ENCODE results near the gene ATXN7.

Gene ATXN7

DNA sequence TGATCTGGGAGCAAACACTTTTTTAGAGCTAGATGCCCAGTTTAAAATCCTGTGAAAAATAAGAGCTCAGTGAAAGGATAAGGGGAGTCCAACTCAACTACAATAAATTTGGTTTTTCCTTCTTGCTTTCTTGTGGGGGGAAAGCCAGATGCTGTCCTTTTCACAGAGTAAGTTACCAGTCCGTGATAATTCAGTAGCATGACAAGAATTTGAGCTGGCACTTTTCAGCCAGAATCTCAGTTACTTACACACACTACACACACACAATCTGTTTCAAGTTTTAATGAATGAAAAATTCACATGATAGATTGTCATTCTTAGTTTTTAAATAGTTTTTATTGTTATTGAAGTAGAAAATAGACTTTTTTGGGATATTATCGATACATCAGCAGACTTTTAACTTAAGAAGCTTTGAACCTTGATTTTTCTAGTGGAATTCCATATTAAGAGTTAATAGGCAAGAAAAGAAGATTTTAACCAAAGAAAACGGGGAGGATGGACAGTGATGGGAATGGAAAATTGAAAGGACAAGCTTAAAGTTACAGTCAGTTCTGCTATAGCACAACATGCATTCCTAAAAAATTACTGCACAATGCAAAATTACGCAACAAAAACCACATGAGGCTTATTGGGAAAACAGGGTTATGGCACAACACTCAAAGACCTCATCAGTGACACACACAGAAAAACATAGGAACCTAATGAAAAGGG, 112.6 kb downstream of the ATXN7 start:
- Mint-ChIP-seq H3K36me3 (peaks cover 63% of the 10 kb centered on the region), H3K27ac (peak overlapping the region; percentile 34), H3K9me3 (no peaks in the 10 kb centered on the region), H3K4me1 (peaks cover 93% of the 10 kb centered on the region), H3K27me3 (no peaks in the 10 kb centered on the region), H3K4me3 (no peak overlapping the region)
- CTCF ChIA-PET = interaction anchor here (0.5 to 3.6 kb wide), 5 partner anchors 9 to 20 kb away, joined by 3 to 28 read pairs (median 5); no protein-coding TSS in a partner anchor
- no peak for DNase-seq

DNA sequence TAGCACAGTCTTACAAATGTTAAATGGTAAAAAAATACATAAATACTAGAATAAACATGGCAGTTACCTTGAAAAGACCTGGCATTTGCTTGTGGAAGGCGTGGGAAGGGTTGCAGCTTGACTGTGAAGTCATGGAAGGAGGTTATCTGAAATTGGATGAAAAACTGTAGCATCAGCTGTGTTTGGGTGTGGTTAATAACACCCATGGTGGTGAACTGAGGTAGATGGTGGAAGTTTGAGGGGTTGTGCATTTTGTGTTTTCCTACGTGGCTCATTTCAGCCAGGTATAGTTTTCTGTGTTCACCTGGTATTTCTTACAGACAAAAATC, 113.2 kb downstream of the ATXN7 start:
- Mint-ChIP-seq H3K36me3 (peaks cover 66% of the 10 kb centered on the region), H3K9me3 (no peaks in the 10 kb centered on the region), H3K4me3 (no peak overlapping the region), H3K27ac (peak overlapping the region; percentile 34), H3K27me3 (no peaks in the 10 kb centered on the region), H3K4me1 (peaks cover 95% of the 10 kb centered on the region)
- no peak for DNase-seq
- CTCF ChIA-PET = interaction anchor here (0.7 to 4.9 kb wide), 3 partner anchors 15 to 20 kb away, joined by 3 to 32 read pairs (median 28); no protein-coding TSS in a partner anchor

- Mint-ChIP-seq H3K4me3 (peak overlapping the region; percentile 20), H3K4me1 (peaks cover 95% of the 10 kb centered on the region), H3K9me3 (no peaks in the 10 kb centered on the region), H3K27me3 (no peaks in the 10 kb centered on the region), H3K36me3 (peaks cover 64% of the 10 kb centered on the region), H3K27ac (peak overlapping the region; percentile 97)
- CTCF ChIA-PET = interaction anchor here (0.9 to 4.9 kb wide), 6 partner anchors 8 to 46 kb away, joined by 4 to 32 read pairs (median 6); no protein-coding TSS in a partner anchor
- DNase-seq = no peak
These were observed 114.2 kb downstream of the ATXN7 start for GRCh38 chr3:63977893-63978292.

GRCh38 chr3:63979093-63979885, 115.6 kb downstream of the ATXN7 start:
- peak overlapping the region; percentile 62 for H3K4me3 Mint-ChIP-seq
- H3K4me1 Mint-ChIP-seq = peaks cover 87% of the 10 kb centered on the region
- CTCF ChIA-PET = interaction anchor here (1.0 to 4.9 kb wide), 8 partner anchors 9 to 45 kb away, joined by 3 to 32 read pairs (median 4); no protein-coding TSS in a partner anchor
- no peaks in the 10 kb centered on the region for H3K9me3 Mint-ChIP-seq
- H3K36me3 Mint-ChIP-seq = peaks cover 57% of the 10 kb centered on the region
- DNase-seq = peak; percentile 47
- no peaks in the 10 kb centered on the region for H3K27me3 Mint-ChIP-seq
- peak overlapping the region; percentile 97 for H3K27ac Mint-ChIP-seq

DNA sequence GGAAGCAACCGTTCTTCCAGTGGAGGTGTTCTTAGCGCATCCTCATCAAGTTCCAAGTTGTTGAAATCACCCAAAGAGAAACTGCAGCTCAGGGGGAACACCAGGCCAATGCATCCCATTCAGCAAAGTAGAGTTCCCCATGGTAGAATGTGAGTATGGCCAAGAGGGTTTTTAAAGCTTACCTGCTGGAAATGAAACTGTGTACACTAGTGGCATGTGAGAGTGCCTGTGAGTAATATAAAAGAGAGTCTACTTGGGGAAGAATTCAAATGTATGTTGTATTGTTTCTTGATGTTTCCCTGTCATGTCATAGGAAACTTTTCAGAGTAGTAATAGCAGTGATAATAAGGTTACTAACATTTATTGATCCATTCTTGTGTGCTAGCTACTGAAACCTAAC, 116.4 kb downstream of the ATXN7 start:
- Mint-ChIP-seq H3K4me1 (peaks cover 86% of the 10 kb centered on the region), H3K36me3 (peaks cover 58% of the 10 kb centered on the region), H3K9me3 (no peaks in the 10 kb centered on the region), H3K4me3 (peak overlapping the region; percentile 62), H3K27me3 (no peaks in the 10 kb centered on the region), H3K27ac (peak overlapping the region; percentile 97)
- DNase-seq = no peak
- CTCF ChIA-PET = interaction anchor here (1.4 to 4.9 kb wide), 4 partner anchors 9 to 18 kb away, joined by 3 to 32 read pairs (median 16); no protein-coding TSS in a partner anchor

- H3K9me3 Mint-ChIP-seq = no peaks in the 10 kb centered on the region
- H3K27me3 Mint-ChIP-seq = no peaks in the 10 kb centered on the region
- H3K4me3 Mint-ChIP-seq = no peak overlapping the region
- H3K27ac Mint-ChIP-seq = peak overlapping the region; percentile 97
- no peak for DNase-seq
- CTCF ChIA-PET = interaction anchor here (0.5 to 4.9 kb wide), 4 partner anchors 8 to 19 kb away, joined by 4 to 32 read pairs (median 10); no protein-coding TSS in a partner anchor
- peaks cover 60% of the 10 kb centered on the region for H3K36me3 Mint-ChIP-seq
- peaks cover 87% of the 10 kb centered on the region for H3K4me1 Mint-ChIP-seq
These were observed 117.3 kb downstream of the ATXN7 start for GRCh38 chr3:63980830-63981498.

GRCh38 chr3:63981980-63982379, 118.3 kb downstream of the ATXN7 start:
- Mint-ChIP-seq H3K4me3 (no peak overlapping the region), H3K27me3 (no peaks in the 10 kb centered on the region), H3K9me3 (no peaks in the 10 kb centered on the region), H3K36me3 (peaks cover 61% of the 10 kb centered on the region), H3K4me1 (peaks cover 78% of the 10 kb centered on the region), H3K27ac (peak overlapping the region; percentile 25)
- CTCF ChIA-PET = interaction anchor here (0.7 to 4.9 kb wide), 3 partner anchors 12 to 26 kb away, joined by 3 to 32 read pairs (median 16); no protein-coding TSS in a partner anchor
- DNase-seq = no peak

DNA sequence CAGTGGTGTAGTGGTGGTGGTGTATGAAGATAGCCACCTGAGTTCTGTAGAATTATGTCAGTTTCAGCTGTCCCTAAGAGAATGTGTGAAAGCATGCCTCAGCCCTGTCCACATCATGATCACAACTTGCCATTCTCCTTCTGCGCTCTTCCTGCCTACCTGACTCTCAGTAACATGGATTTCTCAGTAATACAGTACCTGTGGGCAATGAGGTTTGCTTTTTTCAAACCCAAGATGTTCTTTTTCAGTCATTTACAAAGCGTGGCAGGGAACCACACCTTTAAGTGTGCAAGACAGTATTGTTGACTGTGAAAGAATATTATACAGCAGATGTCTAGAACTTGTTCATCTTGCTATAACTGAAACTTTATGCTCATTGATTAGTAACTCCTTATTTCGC, 120.7 kb downstream of the ATXN7 start:
- H3K9me3 Mint-ChIP-seq = no peaks in the 10 kb centered on the region
- no peak overlapping the region for H3K4me3 Mint-ChIP-seq
- peaks cover 73% of the 10 kb centered on the region for H3K4me1 Mint-ChIP-seq
- H3K27ac Mint-ChIP-seq = peak overlapping the region; percentile 81
- peaks cover 77% of the 10 kb centered on the region for H3K36me3 Mint-ChIP-seq
- DNase-seq = no peak
- no peaks in the 10 kb centered on the region for H3K27me3 Mint-ChIP-seq
- CTCF ChIA-PET = interaction anchor here (1.2 to 1.3 kb wide), 2 partner anchors 9 to 23 kb away, joined by 3 read pairs; no protein-coding TSS in a partner anchor

DNA sequence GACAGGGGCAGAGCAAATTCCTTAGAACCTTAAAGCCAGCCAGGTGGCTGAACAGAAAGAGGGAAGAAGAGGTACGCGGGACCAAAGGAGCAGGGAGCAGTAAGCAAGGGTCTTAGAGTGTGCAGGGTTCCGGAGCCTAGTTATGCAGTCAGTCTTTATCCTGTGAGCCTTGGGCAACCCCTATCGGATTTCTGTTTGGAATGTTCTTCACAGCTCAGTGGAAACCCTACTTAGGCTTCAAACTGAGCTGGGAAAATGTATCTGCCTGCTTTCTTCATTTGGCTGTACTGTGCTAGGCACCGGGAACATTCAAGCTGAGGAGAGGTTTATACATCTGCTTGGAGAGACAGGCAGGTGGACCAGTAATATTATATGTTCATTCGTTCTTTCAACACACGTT, 122.5 kb downstream of the ATXN7 start:
- Mint-ChIP-seq H3K4me3 (no peak overlapping the region), H3K27ac (peak overlapping the region; percentile 35), H3K4me1 (peaks cover 59% of the 10 kb centered on the region), H3K9me3 (no peaks in the 10 kb centered on the region), H3K36me3 (peaks cover 76% of the 10 kb centered on the region), H3K27me3 (no peaks in the 10 kb centered on the region)
- CTCF ChIA-PET = interaction anchor here (1.2 kb wide), 1 partner anchor 24 kb away, joined by 4 read pairs; no protein-coding TSS in a partner anchor
- no peak for DNase-seq

DNA sequence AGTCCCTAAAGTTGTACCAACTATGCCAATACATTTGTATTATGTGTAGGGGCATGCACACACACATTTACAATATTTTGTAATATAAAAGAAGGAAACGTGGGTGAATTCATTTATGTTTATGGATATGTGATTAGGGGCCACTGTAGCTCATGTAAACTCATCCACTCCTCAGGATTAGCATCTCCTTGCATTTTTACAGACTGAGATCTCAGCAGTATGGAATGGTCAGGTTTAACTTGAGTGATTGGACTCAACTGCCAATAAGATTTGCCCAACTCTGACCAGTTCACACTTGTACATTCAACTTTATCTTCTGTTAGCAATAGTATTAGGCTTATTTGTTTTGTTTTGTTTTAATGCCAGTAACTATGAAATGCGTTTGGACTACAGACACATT, 123.2 kb downstream of the ATXN7 start:
- no peak overlapping the region for H3K27ac Mint-ChIP-seq
- H3K36me3 Mint-ChIP-seq = peaks cover 78% of the 10 kb centered on the region
- no peaks in the 10 kb centered on the region for H3K27me3 Mint-ChIP-seq
- H3K4me3 Mint-ChIP-seq = no peak overlapping the region
- DNase-seq = no peak
- H3K9me3 Mint-ChIP-seq = no peaks in the 10 kb centered on the region
- CTCF ChIA-PET = interaction anchor here (1.2 kb wide), 1 partner anchor 25 kb away, joined by 4 read pairs; no protein-coding TSS in a partner anchor
- H3K4me1 Mint-ChIP-seq = peaks cover 52% of the 10 kb centered on the region

DNA sequence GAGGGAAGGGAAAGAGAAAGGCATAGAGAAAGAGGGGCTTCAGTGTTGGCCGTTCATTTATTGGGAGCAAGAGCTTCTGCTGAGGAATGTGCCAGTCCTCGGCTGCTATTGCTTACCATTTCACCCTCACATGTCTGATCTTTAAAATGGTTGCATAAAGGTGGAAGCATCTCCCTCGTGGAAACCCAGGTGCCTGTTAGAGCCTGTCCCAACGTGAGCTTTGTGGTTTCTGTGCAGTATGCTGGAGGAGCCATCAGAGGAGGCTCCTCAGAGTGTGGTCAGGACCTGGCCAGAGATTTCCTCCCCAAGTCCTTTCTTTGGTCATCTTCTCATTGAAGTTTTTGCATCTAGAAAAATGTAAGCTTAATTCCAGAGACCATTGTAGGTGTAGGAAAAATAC, 125.3 kb downstream of the ATXN7 start:
- H3K27ac Mint-ChIP-seq = no peak overlapping the region
- no peak for DNase-seq
- H3K27me3 Mint-ChIP-seq = no peaks in the 10 kb centered on the region
- peaks cover 85% of the 10 kb centered on the region for H3K36me3 Mint-ChIP-seq
- no peak overlapping the region for H3K4me3 Mint-ChIP-seq
- H3K4me1 Mint-ChIP-seq = peaks cover 50% of the 10 kb centered on the region
- H3K9me3 Mint-ChIP-seq = no peaks in the 10 kb centered on the region
- CTCF ChIA-PET = interaction anchor here (1.2 to 1.5 kb wide), 2 partner anchors 9 to 21 kb away, joined by 4 read pairs; no protein-coding TSS in a partner anchor

- H3K4me3 Mint-ChIP-seq = no peak overlapping the region
- H3K27me3 Mint-ChIP-seq = no peaks in the 10 kb centered on the region
- peaks cover 85% of the 10 kb centered on the region for H3K36me3 Mint-ChIP-seq
- DNase-seq = no peak
- H3K4me1 Mint-ChIP-seq = peaks cover 49% of the 10 kb centered on the region
- no peak overlapping the region for H3K27ac Mint-ChIP-seq
- CTCF ChIA-PET = interaction anchor here (1.5 to 5.6 kb wide), 2 partner anchors 12 to 26 kb away, joined by 5 to 139 read pairs; no protein-coding TSS in a partner anchor
- no peaks in the 10 kb centered on the region for H3K9me3 Mint-ChIP-seq
These were observed 126.5 kb downstream of the ATXN7 start for GRCh38 chr3:63990204-63990603.

GRCh38 chr3:63990733-63991132, 127.1 kb downstream of the ATXN7 start:
- CTCF ChIA-PET = interaction anchor here (0.8 to 5.6 kb wide), 4 partner anchors 13 to 122 kb away, joined by 3 to 139 read pairs (median 15); partner anchors contain the start of gene PSMD6
- Mint-ChIP-seq H3K9me3 (no peaks in the 10 kb centered on the region), H3K4me1 (peaks cover 50% of the 10 kb centered on the region), H3K27me3 (no peaks in the 10 kb centered on the region), H3K36me3 (peaks cover 86% of the 10 kb centered on the region), H3K4me3 (no peak overlapping the region), H3K27ac (peak overlapping the region; percentile 69)
- no peak for DNase-seq
